NT2/D1 (cell line): Measurements from ENCODE around the gene SGCB.

Source experiments
- SUZ12 ChIP-seq: IDR thresholded peaks from 2 replicates; pipeline ENCODE4 v1.6.1; 2011; ENCODE audit not compliant: insufficient read length, insufficient read depth; ENCODE audit errors: extremely low read depth
- ZNF274 ChIP-seq: IDR thresholded peaks from 2 replicates; pipeline ENCODE4 v1.6.1; 2011; ENCODE audit warnings: mild to moderate bottlenecking, low read depth, low read length

DNA sequence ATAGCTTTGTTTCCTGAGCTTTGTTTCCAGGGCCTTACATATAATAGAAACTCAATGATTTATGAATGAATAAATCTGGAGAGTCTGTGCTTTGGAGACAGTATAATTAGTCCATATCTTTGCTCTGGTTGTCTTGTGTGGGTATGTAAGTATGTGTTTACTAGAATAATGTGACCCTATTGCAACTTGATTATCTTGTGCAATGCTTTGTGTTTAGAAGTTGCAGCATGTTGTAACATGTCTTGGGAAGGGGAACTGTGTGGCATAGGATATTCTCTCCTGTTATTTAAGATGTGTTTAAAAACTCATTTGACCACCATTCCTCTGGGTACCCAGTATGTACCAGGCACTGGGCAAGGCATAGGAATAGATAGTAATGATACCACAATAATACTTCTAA lies 19.1 kb upstream of the SGCB start:
- no peak for TF ChIP-seq SUZ12
- TF ChIP-seq ZNF274: no peak
